Kidney (tissue), 14 donors: ENCODE data around the gene CTNNBL1. TPM values are rescaled to one million over a fixed set of nuclear protein-coding genes. Genes with fewer than 3 reads are reported as not detected.

Experiments
- DNase-seq, 5 donors: peaks; one replicate each; pipeline ENCODE4 v3.0.0-alpha.2; 2013 to 2020
- FAIRE-seq: peaks from 2 replicates; lab custom pipeline; 2012; peaks lifted over from hg19 to GRCh38; lab: Jason Lieb, UNC
- H3K27ac ChIP-seq, 2 donors: one replicate each; pipeline ENCODE4 v1.7.0; 2013; ENCODE audit warnings: low read depth in 2 of 2, low read length in 2 of 2, inconsistent platforms in 1 of 2
- H3K27me3 ChIP-seq: one replicate; pipeline ENCODE4 v1.7.1; 2013; ENCODE audit warnings: low read length, inconsistent platforms; ENCODE audit not compliant: control insufficient read depth, insufficient read depth
- H3K36me3 ChIP-seq, 3 donors: one replicate each; pipeline versions ENCODE4 v1.7.0 to v1.7.1; 2013; ENCODE audit warnings: low read length in 3 of 3, control low read depth in 1 of 3, inconsistent platforms in 1 of 3; ENCODE audit not compliant: insufficient read depth in 3 of 3, control insufficient read depth in 2 of 3
- H3K4me1 ChIP-seq, 3 donors: one replicate each; pipeline versions ENCODE4 v1.7.0 to v1.7.1; 2013; ENCODE audit warnings: low read length in 3 of 3, inconsistent platforms in 1 of 3, low read depth in 1 of 3; ENCODE audit not compliant: control insufficient read depth in 2 of 3, insufficient read depth in 2 of 3
- H3K4me3 ChIP-seq, 3 donors: one replicate each; pipeline versions ENCODE4 v1.7.0 to v1.8.1; 2013; ENCODE audit warnings: low read length in 3 of 3, control low read depth in 1 of 3, inconsistent platforms in 1 of 3
- H3K9ac ChIP-seq, 3 donors: one replicate each; pipeline versions ENCODE4 v1.7.0 to v1.7.1; 2013; ENCODE audit warnings: low read length in 3 of 3, control low read depth in 1 of 3, inconsistent platforms in 1 of 3
- H3K9me3 ChIP-seq, 3 donors: one replicate each; pipeline versions ENCODE4 v1.7.0 to v1.7.1; 2013; ENCODE audit warnings: low read length in 3 of 3, control low read depth in 1 of 3, inconsistent platforms in 1 of 3; ENCODE audit not compliant: control insufficient read depth in 2 of 3, insufficient read depth in 1 of 3
- intact Hi-C: fragments of 100-400 bp; cut with DNase I; formaldehyde crosslinking; loops from one replicate; pipeline ENCODE4 v1.11.1; 2022
- polyA plus RNA-seq: library from polyadenylated mRNA; stranded (reverse); fragments of 350-450 nt; fragmentation: Illumina TruSeq; extraction: RNeasy Lipid Tissue Mini Kit (QIAGEN cat#74804); gene quantifications from one replicate; pipeline ENCODE4 v1.2.3, GENCODE V29; 2014; ENCODE audit warnings: low read depth, low replicate concordance; ENCODE audit not compliant: insufficient read depth
- total RNA-seq: library from RNA; stranded (reverse); fragmentation: NEBNext Ultra II Directional; extraction: Animal tissue kit (Norgen Biotek cat#: 25700); gene quantifications from one replicate; pipeline ENCODE4 v1.2.1, GENCODE V29; 2021
- TF ChIP-seq, protein P1 (sequence below): IDR thresholded peaks from 3 replicates; pipeline ENCODE4 v1.5.1; 2012; ENCODE audit warnings: mild to moderate bottlenecking, moderate library complexity, borderline replicate concordance; ENCODE audit not compliant: insufficient read depth; ENCODE audit errors: extremely low read depth
- donor health status: control.
- donor health status: control.
- donor health status: control.
- donor health status: control.
- donor health status: control.
- donor health status: DM: yes; HTN: yes; CAD: no.
- donor health status: Normal renal cell carcinoma (clear cell type).

The CTNNBL1 gene
- total and polyA plus RNA-seq, 2 donors from 2014 or later = 40.9 to 70.9 TPM

DNA sequence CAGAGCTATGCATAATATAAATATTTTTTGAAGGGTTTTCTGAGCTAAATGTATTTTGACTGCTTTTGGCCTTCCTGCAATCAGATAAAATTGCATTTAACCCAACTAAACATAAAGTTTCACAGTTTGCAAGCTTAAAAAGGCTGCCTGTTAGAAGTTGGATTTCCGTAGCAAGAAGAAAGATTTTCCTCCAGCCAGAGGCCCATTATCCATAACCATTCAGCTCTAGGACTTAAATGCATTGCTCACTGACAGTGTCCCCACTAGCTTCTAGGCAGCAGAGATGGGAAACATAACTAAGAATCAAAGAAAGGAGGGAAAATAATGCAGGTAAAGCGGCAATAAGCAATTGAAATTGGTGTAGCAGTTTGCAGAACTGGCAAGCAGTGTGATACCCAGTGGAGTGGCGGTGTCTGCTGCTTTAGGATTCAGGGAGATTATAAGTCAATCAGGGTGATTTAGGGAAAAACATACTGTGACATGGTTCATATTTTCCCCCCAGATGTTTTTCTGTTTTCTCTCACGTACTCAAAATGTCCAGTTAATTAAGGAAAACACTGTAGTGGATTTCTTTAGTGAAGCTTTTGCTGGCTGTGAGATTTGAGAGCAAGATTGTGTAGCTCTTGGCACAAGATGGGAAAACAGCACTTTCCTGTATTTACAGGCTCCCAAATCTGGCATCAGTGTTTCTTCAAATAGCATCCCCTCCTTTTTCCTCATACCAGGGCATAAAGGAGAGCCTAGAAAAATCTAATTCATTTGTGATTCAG lies 69.1 kb downstream of the CTNNBL1 start:
- H3K9me3 ChIP-seq = no peaks in the 10 kb centered on the region
- DNase-seq = no peak
- H3K27ac ChIP-seq = no peak overlapping the region
- no peaks in the 10 kb centered on the region for H3K4me1 ChIP-seq
- H3K36me3 ChIP-seq = peaks cover 0 to 9% (median 7%) of the 10 kb centered on the region in 3 donors
- no peak for FAIRE-seq
- H3K27me3 ChIP-seq = no peaks in the 10 kb centered on the region
- TF ChIP-seq, protein P1, sequence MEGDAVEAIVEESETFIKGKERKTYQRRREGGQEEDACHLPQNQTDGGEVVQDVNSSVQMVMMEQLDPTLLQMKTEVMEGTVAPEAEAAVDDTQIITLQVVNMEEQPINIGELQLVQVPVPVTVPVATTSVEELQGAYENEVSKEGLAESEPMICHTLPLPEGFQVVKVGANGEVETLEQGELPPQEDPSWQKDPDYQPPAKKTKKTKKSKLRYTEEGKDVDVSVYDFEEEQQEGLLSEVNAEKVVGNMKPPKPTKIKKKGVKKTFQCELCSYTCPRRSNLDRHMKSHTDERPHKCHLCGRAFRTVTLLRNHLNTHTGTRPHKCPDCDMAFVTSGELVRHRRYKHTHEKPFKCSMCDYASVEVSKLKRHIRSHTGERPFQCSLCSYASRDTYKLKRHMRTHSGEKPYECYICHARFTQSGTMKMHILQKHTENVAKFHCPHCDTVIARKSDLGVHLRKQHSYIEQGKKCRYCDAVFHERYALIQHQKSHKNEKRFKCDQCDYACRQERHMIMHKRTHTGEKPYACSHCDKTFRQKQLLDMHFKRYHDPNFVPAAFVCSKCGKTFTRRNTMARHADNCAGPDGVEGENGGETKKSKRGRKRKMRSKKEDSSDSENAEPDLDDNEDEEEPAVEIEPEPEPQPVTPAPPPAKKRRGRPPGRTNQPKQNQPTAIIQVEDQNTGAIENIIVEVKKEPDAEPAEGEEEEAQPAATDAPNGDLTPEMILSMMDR = no peak
- H3K9ac ChIP-seq = no peak overlapping the region
- intact Hi-C loops = no loop called here
- no peak overlapping the region for H3K4me3 ChIP-seq

DNA sequence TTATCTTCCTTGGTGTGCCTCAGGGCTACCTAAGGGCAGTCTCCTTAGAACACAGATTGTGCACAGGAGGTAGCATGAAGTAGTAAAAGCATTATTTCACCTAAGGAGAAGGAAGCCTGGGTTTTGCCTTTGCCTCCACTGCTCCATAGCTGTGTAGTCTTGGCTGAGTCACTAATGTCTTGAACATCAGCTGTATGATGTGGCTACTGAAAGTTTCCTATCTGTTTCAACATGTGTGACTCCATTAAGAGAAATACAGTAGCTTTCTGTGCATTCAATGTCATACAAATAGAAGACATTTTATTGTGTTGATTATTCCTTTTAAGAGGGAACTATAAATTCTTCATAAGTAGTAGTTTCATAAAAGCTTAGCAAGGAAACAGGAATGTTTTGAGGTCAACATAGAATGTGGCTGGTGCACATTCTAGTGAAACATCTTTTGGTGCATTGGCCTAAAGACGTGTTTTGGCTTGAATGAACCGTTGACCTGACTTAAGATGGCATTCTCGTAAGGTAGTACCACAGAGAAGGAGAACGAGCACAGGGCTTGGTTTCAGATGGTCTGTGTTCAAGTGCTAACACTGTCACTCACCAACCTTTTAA lies 70.6 kb downstream of the CTNNBL1 start:
- no peak overlapping the region for H3K9ac ChIP-seq
- no peaks in the 10 kb centered on the region for H3K4me1 ChIP-seq
- H3K27me3 ChIP-seq = no peaks in the 10 kb centered on the region
- H3K9me3 ChIP-seq = no peaks in the 10 kb centered on the region
- TF ChIP-seq, protein P1 = no peak
- H3K4me3 ChIP-seq = no peak overlapping the region
- H3K36me3 ChIP-seq = peaks cover 0 to 9% (median 4%) of the 10 kb centered on the region in 3 donors
- FAIRE-seq (no peak), DNase-seq (no peak)
- H3K27ac ChIP-seq = no peak overlapping the region
- intact Hi-C loops = no loop called here

DNA sequence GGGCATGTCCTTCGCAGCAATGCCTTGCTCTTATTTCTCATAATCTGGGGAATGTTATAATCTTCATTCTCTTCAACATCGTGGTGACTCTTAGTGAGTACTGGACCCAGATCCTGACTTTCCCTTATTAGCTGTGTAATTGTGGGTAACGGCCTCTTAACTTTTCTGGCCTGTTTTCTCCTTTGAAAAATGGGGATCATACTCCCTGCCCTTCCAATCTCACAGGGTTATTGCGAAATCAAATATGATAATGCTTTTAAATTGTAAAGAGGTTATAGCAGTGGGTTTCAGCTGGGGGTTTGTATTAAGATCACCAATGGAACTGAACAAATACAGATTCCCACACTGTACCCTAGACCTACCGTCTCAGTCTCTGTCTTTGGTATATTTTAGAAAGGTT lies 77.1 kb downstream of the CTNNBL1 start:
- no peaks in the 10 kb centered on the region for H3K27me3 ChIP-seq
- H3K36me3 ChIP-seq = peaks cover 0 to 12% (median 4%) of the 10 kb centered on the region in 3 donors
- TF ChIP-seq, protein P1 = no peak
- no peaks in the 10 kb centered on the region for H3K9me3 ChIP-seq
- intact Hi-C loops = no loop called here
- no peak for DNase-seq
- H3K4me3 ChIP-seq = no peak overlapping the region
- H3K27ac ChIP-seq = no peak overlapping the region
- no peak overlapping the region for H3K9ac ChIP-seq
- H3K4me1 ChIP-seq = no peaks in the 10 kb centered on the region
- no peak for FAIRE-seq
